ENCODE measurements around the gene RSU1.
"Not testable (repeated sequence)": the region's sequence is repeated elsewhere in the genome, so short reads cannot be mapped to it uniquely, and the experiment has no call there.

Gene RSU1

GRCh38 chr10:16817125-16818019 lies at the start of gene RSU1:
Gene RSU1 (minus strand): TSS chr10:16817424. CDS start chr10:16817081, 343 bp downstream.
- DNase-seq = peak; percentile 95

GRCh38 chr10:16866541-16867275 lies 49.5 kb upstream of the RSU1 start:
- DNase-seq = no peak

GRCh38 chr10:16865766-16866165 lies 48.5 kb upstream of the RSU1 start:
- DNase-seq = no peak

GRCh38 chr10:16863766-16864165 lies 46.5 kb upstream of the RSU1 start:
- DNase-seq = no peak

- no peak for DNase-seq
Observed at GRCh38 chr10:16857419-16857818, 40.2 kb upstream of the RSU1 start.

- no peak for DNase-seq
Observed at GRCh38 chr10:16856567-16856966, 39.3 kb upstream of the RSU1 start.

- no peak for DNase-seq
Observed at GRCh38 chr10:16856092-16856491, 38.9 kb upstream of the RSU1 start.

GRCh38 chr10:16854623-16855022 lies 37.4 kb upstream of the RSU1 start:
- no peak for DNase-seq

GRCh38 chr10:16853809-16854208 lies 36.6 kb upstream of the RSU1 start:
- no peak for DNase-seq

- DNase-seq = no peak
Observed at GRCh38 chr10:16853201-16853600, 36.0 kb upstream of the RSU1 start.

- no peak for DNase-seq
Observed at GRCh38 chr10:16852624-16853023, 35.4 kb upstream of the RSU1 start.

GRCh38 chr10:16848562-16849154 lies 31.4 kb upstream of the RSU1 start:
- no peak for DNase-seq

- DNase-seq = no peak
Observed at GRCh38 chr10:16847644-16848043, 30.4 kb upstream of the RSU1 start.

- no peak for DNase-seq
Observed at GRCh38 chr10:16845248-16845647, 28.0 kb upstream of the RSU1 start.

GRCh38 chr10:16843252-16843870 lies 26.1 kb upstream of the RSU1 start:
- peak; percentile 19 for DNase-seq

GRCh38 chr10:16835228-16835627 lies 18.0 kb upstream of the RSU1 start:
- DNase-seq = no peak

GRCh38 chr10:16832351-16833080 lies 15.3 kb upstream of the RSU1 start:
- DNase-seq = no peak

- no peak for DNase-seq
Observed at GRCh38 chr10:16828701-16829175, 11.5 kb upstream of the RSU1 start.

GRCh38 chr10:16828114-16828568 lies 10.9 kb upstream of the RSU1 start:
- peak; percentile 55 for DNase-seq

- DNase-seq = not testable (repeated sequence)
Observed at GRCh38 chr10:16827474-16827873, 10.2 kb upstream of the RSU1 start.

- DNase-seq = no peak
Observed at GRCh38 chr10:16822726-16823360, 5.6 kb upstream of the RSU1 start.

GRCh38 chr10:16822027-16822426 lies 4.8 kb upstream of the RSU1 start:
- no peak for DNase-seq
